HFF-Myc (cell line): ENCODE data around the gene NFAM1.

Experiments used
- DNase-seq: peaks from one replicate; pipeline ENCODE4 v3.0.0-alpha.2; 2011; ENCODE audit warnings: low read depth; ENCODE audit errors: extremely low read depth
- H3K4me3 ChIP-seq: replicated peaks from 2 replicates; pipeline ENCODE4 v1.5.1; 2011; ENCODE audit warnings: low read depth, mild to moderate bottlenecking, control low read depth, low read length
- CTCF ChIP-seq: IDR thresholded peaks from 2 replicates; pipeline ENCODE4 v1.5.1; 2012; ENCODE audit warnings: mild to moderate bottlenecking, low read depth, low read length, control low read depth; ENCODE audit errors: missing control alignments

The NFAM1 gene

GRCh38 chr22:42408276-42408675 lies 23.9 kb downstream of the NFAM1 start:
- DNase-seq = no peak
- no peak overlapping the region for H3K4me3 ChIP-seq
- no peak for TF ChIP-seq CTCF

- no peak for DNase-seq
- TF ChIP-seq CTCF = no peak
- no peak overlapping the region for H3K4me3 ChIP-seq
Observed at GRCh38 chr22:42404266-42404665, 27.9 kb downstream of the NFAM1 start.

- no peak for DNase-seq
- no peak for TF ChIP-seq CTCF
- no peak overlapping the region for H3K4me3 ChIP-seq
Observed at GRCh38 chr22:42401535-42402334, 30.5 kb downstream of the NFAM1 start.

GRCh38 chr22:42400811-42401534 lies 31.2 kb downstream of the NFAM1 start:
- no peak overlapping the region for H3K4me3 ChIP-seq
- no peak for DNase-seq
- TF ChIP-seq CTCF = no peak

- no peak for TF ChIP-seq CTCF
- no peak overlapping the region for H3K4me3 ChIP-seq
- no peak for DNase-seq
Observed at GRCh38 chr22:42399315-42400271, 32.6 kb downstream of the NFAM1 start.
